ENCODE measurements around the gene SLC30A5.
"Not testable (repeated sequence)": the region's sequence is repeated elsewhere in the genome, so short reads cannot be mapped to it uniquely, and the experiment has no call there.

Gene SLC30A5

GRCh38 chr5:69136293-69136692 lies 42.5 kb downstream of the SLC30A5 start:
- Histone ChIP-seq H3K27me3 (ENCODE audit: insufficient read depth, low read length, poor library complexity, severe bottlenecking) (no peaks in the 10 kb centered on the region), H3F3A (ENCODE audit: low read depth) (no peaks in the 10 kb centered on the region), H3K9me3 (ENCODE audit: insufficient read depth, low read depth, low read length) (no peaks in the 10 kb centered on the region), H3K4me3 (ENCODE audit: low read length, poor library complexity, severe bottlenecking) (no peak overlapping the region), H3K9ac (ENCODE audit: low read depth, low read length, poor library complexity, severe bottlenecking) (no peak overlapping the region), H3K79me2 (ENCODE audit: insufficient read depth, low read length) (no peaks in the 10 kb centered on the region), H2AFZ (ENCODE audit: low read length) (no peak overlapping the region), H3K9me2 (replicated peaks; ENCODE audit: low read depth, low read length) (no peaks in the 10 kb centered on the region), H3K4me1 (ENCODE audit: insufficient read depth, low read length, poor library complexity, severe bottlenecking) (no peaks in the 10 kb centered on the region), H3K4me2 (ENCODE audit: low read depth, low read length, poor library complexity, severe bottlenecking) (no peak overlapping the region), H4K20me1 (ENCODE audit: insufficient read depth, low read length, poor library complexity, severe bottlenecking) (no peaks in the 10 kb centered on the region), H3K36me3 (ENCODE audit: insufficient read depth, low read length) (no peaks in the 10 kb centered on the region)
- TF ChIP-seq, protein P1, sequence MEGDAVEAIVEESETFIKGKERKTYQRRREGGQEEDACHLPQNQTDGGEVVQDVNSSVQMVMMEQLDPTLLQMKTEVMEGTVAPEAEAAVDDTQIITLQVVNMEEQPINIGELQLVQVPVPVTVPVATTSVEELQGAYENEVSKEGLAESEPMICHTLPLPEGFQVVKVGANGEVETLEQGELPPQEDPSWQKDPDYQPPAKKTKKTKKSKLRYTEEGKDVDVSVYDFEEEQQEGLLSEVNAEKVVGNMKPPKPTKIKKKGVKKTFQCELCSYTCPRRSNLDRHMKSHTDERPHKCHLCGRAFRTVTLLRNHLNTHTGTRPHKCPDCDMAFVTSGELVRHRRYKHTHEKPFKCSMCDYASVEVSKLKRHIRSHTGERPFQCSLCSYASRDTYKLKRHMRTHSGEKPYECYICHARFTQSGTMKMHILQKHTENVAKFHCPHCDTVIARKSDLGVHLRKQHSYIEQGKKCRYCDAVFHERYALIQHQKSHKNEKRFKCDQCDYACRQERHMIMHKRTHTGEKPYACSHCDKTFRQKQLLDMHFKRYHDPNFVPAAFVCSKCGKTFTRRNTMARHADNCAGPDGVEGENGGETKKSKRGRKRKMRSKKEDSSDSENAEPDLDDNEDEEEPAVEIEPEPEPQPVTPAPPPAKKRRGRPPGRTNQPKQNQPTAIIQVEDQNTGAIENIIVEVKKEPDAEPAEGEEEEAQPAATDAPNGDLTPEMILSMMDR (conservative IDR thresholded peaks at IDR 0.05; ENCODE audit: low read length) = no peak
- TF ChIP-seq EZH2phosphoT487 (IDR thresholded peaks at IDR 0.05; ENCODE audit: borderline replicate concordance) = no peak

- H3F3A ChIP-seq (ENCODE audit: low read depth); H3K9ac ChIP-seq (ENCODE audit: low read depth, low read length, poor library complexity, severe bottlenecking); H2AFZ ChIP-seq (ENCODE audit: low read length); H4K20me1 ChIP-seq (ENCODE audit: insufficient read depth, low read length, poor library complexity, severe bottlenecking); H3K9me2 ChIP-seq (replicated peaks; ENCODE audit: low read depth, low read length); H3K4me1 ChIP-seq (ENCODE audit: insufficient read depth, low read length, poor library complexity, severe bottlenecking); H3K36me3 ChIP-seq (ENCODE audit: insufficient read depth, low read length); H3K79me2 ChIP-seq (ENCODE audit: insufficient read depth, low read length); H3K4me2 ChIP-seq (ENCODE audit: low read depth, low read length, poor library complexity, severe bottlenecking); H3K4me3 ChIP-seq (ENCODE audit: low read length, poor library complexity, severe bottlenecking); H3K9me3 ChIP-seq (ENCODE audit: insufficient read depth, low read depth, low read length); H3K27me3 ChIP-seq (ENCODE audit: insufficient read depth, low read length, poor library complexity, severe bottlenecking): not testable (repeated sequence)
Observed at GRCh38 chr5:69137208-69137607, 43.4 kb downstream of the SLC30A5 start.

DNA sequence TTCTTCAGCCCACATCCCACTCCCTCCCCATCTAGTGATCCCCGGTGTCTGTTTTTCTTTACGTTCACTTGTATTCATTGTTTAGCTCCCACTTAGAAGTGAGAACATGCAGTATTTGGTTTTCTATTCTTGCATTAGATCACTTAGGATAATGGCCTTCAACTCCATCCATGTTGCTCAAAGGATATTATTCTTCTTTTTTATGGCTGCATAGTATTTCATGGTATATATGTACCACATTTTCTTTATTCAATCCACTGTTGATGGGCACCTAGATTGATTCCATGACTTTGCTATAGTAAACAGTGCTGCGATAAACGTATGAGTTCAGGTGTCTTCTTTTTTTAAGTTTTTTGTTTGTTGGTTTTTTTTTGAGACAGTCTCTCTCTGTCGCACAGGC lies 44.0 kb downstream of the SLC30A5 start:
- no peaks in the 10 kb centered on the region for H3K9me2 ChIP-seq (replicated peaks; ENCODE audit: low read depth, low read length)
- H3K27me3 ChIP-seq (ENCODE audit: insufficient read depth, low read length, poor library complexity, severe bottlenecking) = no peaks in the 10 kb centered on the region
- H2AFZ ChIP-seq (ENCODE audit: low read length) = no peak overlapping the region
- H3K9me3 ChIP-seq (ENCODE audit: insufficient read depth, low read depth, low read length) = no peaks in the 10 kb centered on the region
- no peaks in the 10 kb centered on the region for H3F3A ChIP-seq (ENCODE audit: low read depth)
- H4K20me1 ChIP-seq (ENCODE audit: insufficient read depth, low read length, poor library complexity, severe bottlenecking) = no peaks in the 10 kb centered on the region
- H3K4me3 ChIP-seq (ENCODE audit: low read length, poor library complexity, severe bottlenecking) = no peak overlapping the region
- TF ChIP-seq, protein P1 (conservative IDR thresholded peaks at IDR 0.05; ENCODE audit: low read length) = no peak
- no peak for TF ChIP-seq EZH2phosphoT487 (IDR thresholded peaks at IDR 0.05; ENCODE audit: borderline replicate concordance)
- no peaks in the 10 kb centered on the region for H3K79me2 ChIP-seq (ENCODE audit: insufficient read depth, low read length)
- H3K36me3 ChIP-seq (ENCODE audit: insufficient read depth, low read length) = no peaks in the 10 kb centered on the region
- H3K4me2 ChIP-seq (ENCODE audit: low read depth, low read length, poor library complexity, severe bottlenecking) = no peak overlapping the region
- no peak overlapping the region for H3K9ac ChIP-seq (ENCODE audit: low read depth, low read length, poor library complexity, severe bottlenecking)
- no peaks in the 10 kb centered on the region for H3K4me1 ChIP-seq (ENCODE audit: insufficient read depth, low read length, poor library complexity, severe bottlenecking)

- Histone ChIP-seq H3K9me3 (ENCODE audit: insufficient read depth, low read depth, low read length) (no peaks in the 10 kb centered on the region), H3K4me2 (ENCODE audit: low read depth, low read length, poor library complexity, severe bottlenecking) (no peak overlapping the region), H3K9ac (ENCODE audit: low read depth, low read length, poor library complexity, severe bottlenecking) (no peak overlapping the region), H3F3A (ENCODE audit: low read depth) (no peaks in the 10 kb centered on the region), H3K79me2 (ENCODE audit: insufficient read depth, low read length) (no peaks in the 10 kb centered on the region), H3K9me2 (replicated peaks; ENCODE audit: low read depth, low read length) (no peaks in the 10 kb centered on the region), H2AFZ (ENCODE audit: low read length) (no peak overlapping the region), H3K27me3 (ENCODE audit: insufficient read depth, low read length, poor library complexity, severe bottlenecking) (no peaks in the 10 kb centered on the region), H3K36me3 (ENCODE audit: insufficient read depth, low read length) (no peaks in the 10 kb centered on the region), H3K4me1 (ENCODE audit: insufficient read depth, low read length, poor library complexity, severe bottlenecking) (no peaks in the 10 kb centered on the region), H4K20me1 (ENCODE audit: insufficient read depth, low read length, poor library complexity, severe bottlenecking) (no peaks in the 10 kb centered on the region), H3K4me3 (ENCODE audit: low read length, poor library complexity, severe bottlenecking) (no peak overlapping the region)
- no peak for TF ChIP-seq EZH2phosphoT487 (IDR thresholded peaks at IDR 0.05; ENCODE audit: borderline replicate concordance)
- TF ChIP-seq, protein P1 (conservative IDR thresholded peaks at IDR 0.05; ENCODE audit: low read length) = no peak
Observed at GRCh38 chr5:69138766-69139165, 45.0 kb downstream of the SLC30A5 start.

- not testable (repeated sequence) for H3K4me1 ChIP-seq (ENCODE audit: insufficient read depth, low read length, poor library complexity, severe bottlenecking); H3K9me2 ChIP-seq (replicated peaks; ENCODE audit: low read depth, low read length); H3K27me3 ChIP-seq (ENCODE audit: insufficient read depth, low read length, poor library complexity, severe bottlenecking); H3K79me2 ChIP-seq (ENCODE audit: insufficient read depth, low read length); H3K4me3 ChIP-seq (ENCODE audit: low read length, poor library complexity, severe bottlenecking); H3K4me2 ChIP-seq (ENCODE audit: low read depth, low read length, poor library complexity, severe bottlenecking); H3K9me3 ChIP-seq (ENCODE audit: insufficient read depth, low read depth, low read length); H3K9ac ChIP-seq (ENCODE audit: low read depth, low read length, poor library complexity, severe bottlenecking); H4K20me1 ChIP-seq (ENCODE audit: insufficient read depth, low read length, poor library complexity, severe bottlenecking); H3F3A ChIP-seq (ENCODE audit: low read depth); H2AFZ ChIP-seq (ENCODE audit: low read length); H3K36me3 ChIP-seq (ENCODE audit: insufficient read depth, low read length)
Observed at GRCh38 chr5:69140239-69140638, 46.4 kb downstream of the SLC30A5 start.

Measured in Loucy (cell line).